NCI-H748 treated with DMSO at 0.1 percent for 48 hours (cell line): Measurements from ENCODE around the gene RGS7.

Experiments
- DNase-seq: peaks from one replicate; lab custom pipeline; 2025; lab: John Stamatoyannopoulos, UW

RGS7 gene

DNA sequence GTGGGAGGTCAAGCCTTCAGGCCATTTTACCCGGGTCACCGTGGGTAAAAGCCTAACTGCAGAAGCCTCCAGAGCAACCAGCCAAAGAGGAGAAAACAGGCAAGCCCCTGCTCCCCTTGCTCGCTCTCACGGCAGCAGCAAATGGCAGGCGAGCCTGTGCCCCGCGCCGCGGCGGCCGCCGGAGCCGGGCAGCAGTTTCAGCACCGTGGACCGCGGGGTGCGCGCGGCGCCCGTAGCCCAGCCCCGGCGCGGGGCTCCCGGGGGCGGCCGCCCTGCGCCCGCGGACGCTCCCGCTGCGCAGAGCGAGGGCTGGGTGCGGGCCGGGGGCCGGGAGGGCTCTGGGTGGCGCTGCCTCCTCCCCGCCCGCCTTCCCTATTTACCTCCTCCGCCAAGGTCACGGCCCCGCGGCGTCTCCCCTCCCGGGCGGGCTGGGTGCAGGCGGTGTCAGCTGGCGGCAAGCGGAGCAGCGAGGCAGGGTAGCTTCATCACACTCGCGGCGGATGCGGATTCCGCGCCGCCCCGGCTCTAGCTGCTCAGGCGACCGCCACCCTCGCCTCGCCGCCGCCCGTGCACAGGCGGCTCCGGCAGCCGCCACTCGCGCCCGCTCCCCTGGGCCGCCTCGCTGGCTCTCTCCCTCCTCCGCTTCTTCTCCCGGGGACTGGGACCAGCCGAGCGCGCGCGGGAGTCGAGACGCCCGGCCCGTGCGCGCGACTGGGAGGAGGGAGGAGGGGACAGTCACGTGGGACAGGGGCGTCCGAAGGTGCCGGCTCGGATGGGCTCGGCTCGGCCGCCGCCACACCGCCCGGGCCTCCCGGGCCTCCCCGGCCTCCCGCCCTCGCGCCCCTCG is at the start of gene RGS7:
TSS of gene RGS7 (minus strand) at position 687 of the 847 bp plus-strand sequence.
- DNase-seq, result peak; percentile 48

DNA sequence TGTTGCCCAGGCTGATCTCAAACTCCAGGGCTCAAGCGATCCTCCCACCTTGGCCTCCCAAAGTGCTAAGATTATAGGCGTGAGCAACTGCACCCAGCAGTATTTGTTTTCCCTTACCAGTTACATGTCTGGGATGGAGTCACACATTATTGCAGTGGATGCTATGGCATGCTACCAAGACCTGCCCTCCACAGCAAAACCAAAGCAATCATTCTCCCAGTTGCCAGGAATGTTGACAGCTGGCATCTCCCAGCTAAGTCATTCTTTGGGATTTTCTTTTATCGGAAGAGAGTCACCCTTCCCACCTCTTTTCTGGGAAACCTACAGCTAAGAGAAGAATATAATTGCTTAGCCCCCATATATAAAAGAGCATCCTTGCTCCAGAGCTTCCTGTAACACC is 49.4 kb upstream of the RGS7 start:
- no peak for DNase-seq

DNA sequence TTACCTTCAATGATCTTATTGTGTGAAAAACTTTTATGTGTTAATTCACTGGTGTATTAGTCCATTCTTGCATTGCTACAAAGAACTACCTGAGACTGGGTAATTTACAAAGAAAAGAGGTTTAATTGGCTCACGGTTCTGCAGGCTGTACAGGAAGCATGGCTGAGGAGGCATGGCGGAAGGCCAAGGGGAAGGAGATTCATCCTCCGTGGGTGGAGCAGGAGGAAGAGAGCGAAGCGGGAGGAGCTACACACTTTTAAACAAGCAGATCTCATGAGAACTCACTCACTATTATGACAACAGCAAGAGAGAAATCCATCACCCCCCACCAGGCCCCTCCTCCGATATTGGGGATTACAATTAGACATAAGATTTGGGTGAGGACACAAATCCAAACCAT is 44.2 kb upstream of the RGS7 start:
- DNase-seq, result no peak

DNA sequence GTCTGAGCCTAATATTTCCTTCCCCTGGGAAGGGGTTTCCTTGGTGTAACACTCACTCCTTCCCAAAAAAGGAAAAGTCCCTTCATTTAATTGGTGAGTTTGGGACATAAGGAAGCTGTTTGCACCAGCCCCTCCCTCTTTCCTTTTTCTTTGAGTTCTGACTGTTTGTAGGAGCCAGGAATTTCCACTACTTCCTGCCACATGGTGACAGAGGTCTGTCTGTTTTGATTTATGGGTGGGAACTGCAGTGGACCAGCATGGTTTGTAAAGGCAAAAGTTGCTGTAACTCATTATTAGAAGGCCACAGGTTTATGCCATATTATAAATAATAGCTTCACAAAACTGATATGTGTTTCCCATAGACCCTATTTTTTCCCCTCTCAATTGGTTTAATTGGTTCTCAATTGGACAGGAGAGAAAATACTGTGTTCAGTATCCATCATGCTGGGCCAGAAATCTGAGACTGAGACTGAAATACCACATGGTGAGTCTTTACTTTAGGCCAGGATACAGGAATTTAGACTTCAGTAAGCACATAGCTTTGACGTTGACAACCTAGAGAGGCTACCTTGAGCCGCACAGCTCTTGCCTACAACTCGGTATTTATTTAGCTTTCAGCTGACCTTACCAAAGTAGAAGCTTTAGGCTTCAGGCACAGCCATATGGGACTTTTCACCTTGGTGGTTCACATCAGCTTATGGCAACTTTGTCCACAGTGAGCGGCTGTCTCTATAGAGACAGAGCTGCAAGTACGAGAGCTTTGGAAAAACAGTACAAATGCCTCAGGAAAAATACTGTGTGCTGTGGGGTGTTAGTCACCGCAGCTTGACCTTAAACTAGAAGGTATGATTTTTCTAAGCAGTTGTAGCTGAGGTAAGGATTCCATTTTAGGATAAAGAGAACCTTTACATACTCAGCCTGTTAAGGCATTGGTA is 40.0 kb upstream of the RGS7 start:
- DNase-seq, result no peak

DNA sequence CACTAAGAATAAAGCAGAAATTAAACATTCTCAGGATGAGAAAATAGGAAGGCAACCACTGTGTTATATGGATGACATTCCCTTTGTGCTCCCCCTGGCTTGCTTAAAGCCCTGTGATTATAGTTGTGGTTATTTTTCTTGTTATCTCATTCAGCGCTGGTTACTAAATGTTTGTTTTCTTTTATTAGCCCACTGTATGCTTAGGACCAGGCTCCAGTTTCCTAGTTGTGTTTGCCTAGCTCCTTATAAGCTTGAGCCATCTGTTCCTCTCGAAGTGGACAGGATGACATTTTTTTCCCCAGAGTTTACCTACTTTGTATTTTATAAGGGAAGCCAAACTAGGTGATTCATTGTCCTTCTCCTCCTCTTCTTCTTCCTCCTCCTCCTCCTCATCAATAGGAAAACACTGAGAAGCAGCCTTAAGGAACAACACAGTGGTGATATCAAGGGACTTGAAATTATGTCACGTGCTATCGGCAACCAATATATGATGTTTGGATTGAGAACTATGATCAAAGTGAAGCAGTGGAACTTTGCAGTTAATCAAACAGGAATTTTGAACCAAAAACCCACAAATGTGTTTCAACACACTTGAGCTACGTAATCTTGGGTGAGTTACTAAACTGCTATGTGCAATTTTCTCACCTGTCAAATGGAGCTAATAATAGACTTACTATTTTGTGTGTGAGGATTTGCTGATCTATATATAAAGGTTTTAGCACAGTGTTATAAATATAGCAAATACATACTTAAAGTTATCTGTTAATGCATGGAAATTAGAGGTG is 35.1 kb upstream of the RGS7 start:
- peak; percentile 86 for DNase-seq

DNA sequence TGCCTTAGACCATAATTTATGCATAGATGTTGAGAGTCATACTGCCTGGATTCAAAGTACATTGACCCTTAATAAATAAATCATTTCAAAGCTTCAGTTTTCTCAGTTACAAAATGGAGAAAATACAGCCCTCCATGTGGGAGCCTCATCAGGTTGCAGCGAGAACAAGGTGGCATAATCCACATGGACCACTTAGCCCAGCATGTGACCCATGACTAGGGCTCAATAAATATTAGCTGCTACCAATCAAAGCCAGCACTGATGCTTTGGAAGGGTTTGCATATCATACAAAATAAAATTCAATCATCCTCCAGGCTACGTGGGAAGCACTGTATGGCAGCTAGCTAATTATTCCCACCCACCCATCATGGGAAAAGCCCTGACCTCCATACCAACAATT is 33.5 kb upstream of the RGS7 start:
- DNase-seq, result no peak

DNA sequence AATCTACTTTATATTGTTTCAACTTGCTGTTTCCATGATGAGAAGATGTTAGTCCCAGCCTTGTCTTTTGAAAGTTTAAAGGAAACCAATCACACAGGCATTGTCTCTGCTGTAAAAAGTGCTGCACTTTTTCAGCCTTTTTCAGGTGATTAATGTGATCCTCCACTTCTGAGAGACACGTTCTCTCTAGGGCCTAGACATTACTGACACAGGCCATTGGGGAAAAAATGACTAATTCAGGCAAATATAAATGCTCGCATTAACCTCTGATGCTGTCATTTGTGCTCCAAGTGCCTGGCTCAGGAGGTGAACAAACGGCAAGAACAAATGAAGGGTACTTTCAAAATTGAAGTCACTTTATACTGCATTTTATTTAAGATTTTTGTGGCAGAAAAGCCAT is 32.4 kb upstream of the RGS7 start:
- no peak for DNase-seq

DNA sequence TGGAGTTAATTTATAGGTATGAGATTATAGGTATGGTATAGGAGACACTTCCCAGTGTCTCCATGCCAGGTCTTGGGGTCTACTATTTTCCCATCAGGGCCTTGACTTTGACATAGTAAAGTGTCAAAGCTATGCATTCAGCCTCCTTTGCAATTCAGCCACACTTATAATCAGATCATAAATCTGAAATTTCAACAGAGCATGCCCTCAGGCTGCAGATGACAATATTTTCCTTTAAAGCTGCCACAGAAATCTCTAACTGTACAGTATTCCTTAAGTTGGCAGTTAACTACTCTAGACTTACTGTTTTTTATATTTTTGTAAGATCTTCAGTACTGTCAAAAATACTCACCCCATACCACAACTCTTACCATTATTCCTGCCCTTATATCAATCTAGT is 30.2 kb upstream of the RGS7 start:
- DNase-seq, result no peak

DNA sequence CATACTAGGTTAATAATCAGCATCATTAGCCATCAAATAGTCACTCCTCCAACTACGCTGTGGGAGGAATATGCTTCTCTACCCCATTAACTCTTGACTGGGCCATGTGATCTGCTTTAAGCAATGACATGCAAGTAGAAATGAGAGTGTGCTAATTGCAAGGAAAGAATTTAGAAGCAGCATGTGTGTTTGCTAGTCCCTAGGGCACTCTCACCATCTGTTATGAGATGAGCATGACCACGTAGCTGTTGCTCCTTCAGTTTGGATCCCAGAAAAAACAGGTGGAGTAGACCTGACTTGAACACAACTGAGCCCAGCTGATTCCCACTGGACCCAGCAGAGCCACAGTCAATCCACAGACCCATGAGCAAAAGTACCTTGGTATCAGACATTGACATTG is 19.7 kb upstream of the RGS7 start:
- no peak for DNase-seq

DNA sequence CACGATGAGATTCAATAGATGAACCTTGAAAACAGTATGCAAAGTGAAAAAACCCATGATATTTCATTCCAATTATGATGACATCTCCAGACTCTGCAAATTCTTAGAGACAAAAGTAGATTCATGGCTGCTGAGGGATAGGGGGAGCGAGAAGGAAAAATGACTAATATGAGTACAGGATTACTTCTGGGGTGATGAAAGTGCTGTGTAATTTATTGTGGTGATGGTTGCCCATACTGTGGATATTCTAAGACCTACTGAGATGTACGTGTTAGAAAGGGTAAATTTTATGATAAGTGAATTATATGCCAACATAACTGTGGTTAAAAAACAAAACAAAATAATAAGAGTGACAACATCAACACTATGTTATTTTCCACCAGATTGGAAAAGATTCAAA is 18.9 kb upstream of the RGS7 start:
- no peak for DNase-seq

DNA sequence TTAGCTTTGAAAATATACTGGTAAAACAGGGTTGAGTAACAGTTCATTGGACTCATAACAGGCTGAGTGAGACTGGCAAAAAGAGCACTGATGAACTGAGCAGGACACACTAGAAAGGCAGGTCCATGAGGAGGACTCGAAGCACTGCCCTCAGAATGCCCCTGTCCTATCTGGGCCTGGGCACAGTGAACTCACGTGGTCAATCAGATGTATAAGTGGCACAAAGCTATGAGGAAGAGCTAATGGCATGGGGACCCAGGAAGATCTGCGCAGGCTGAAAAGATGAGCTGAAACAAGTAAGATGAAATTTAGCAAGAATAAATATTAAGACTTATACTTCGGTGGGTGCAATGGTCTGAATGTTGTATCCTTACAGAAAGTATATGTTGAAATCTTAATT is 9.2 kb upstream of the RGS7 start:
- no peak for DNase-seq

DNA sequence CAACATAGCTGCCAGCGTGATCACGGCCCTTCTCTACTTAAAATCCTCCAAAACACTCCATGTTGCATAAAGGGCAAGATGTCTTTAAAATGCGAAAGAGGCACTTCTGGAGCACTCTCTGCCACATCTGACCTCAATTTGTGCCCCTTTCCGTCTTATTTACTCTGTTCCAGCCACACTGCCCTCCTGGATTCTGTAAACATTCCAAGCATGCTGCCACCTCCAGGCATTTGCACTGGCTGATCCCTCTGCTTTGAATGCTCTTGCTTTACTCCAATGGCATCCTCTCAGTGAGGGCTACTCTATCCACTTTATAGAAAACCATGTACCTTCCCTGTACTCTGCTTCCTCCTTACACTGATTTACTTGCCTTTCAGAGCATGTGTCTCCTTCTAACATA is 5.3 kb upstream of the RGS7 start:
- DNase-seq, result no peak

DNA sequence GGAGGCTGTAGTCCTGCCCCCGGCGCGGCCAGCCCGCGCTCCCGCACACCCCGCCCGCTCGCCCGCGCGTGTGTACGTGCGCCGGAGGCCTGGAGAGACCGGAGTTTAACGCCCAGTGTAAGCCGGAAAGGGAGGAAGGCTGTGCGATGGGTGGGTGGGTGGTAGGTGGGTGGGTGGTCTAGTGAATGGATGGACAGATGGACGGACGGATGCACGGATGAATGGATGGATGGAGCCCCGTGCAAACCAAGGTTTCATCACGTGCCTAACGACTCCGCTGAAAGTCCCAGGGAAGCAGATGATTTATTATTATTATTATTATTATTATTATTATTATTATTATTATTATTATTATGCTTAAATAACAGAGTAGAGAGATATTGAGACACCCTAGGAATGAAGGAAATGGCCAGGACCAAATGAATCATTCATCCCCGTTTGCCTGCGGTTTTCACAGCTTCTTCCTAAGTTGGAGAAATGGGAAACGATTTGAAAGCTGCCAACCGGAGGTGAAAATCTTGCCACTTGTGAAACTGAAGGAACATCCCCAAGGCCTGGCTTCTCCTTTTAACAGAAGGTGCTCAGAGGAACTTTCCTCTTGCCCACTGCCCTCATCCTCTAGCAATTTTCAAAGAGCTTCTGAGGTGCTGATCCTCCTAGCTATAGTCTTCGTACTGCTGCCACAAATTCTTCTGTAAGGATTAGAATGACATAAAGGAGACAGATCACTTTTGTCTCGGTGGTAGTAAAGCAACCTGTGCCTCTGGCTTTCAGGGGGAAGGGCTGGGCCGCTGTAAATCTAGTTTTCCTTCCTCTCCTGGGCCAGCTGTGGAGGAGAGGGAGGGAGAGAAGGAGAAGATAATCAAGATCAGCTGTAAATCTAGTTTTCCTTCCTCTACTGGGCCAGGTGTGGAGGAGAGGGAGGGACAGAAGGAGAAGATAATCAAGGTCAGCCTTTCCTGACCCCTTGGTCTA is 648 bp upstream of the RGS7 start:
- DNase-seq, result no peak

DNA sequence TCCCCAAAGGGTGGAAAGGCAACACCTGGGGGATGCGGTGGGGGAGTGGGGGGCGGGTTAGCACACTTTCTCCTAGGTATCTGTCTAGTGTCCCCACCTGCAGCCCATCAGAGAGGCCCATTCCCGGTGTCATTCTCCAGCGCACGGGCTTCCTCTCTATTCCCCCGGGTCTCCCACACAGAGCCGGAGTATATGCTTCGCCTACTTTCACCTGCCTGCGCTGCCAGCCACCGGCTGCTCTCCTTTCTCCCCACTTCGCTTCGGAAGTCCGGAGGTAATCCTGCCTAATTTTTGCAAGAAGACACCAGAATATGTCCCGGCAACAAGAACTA is 852 bp downstream of the RGS7 start:
- no peak for DNase-seq

DNA sequence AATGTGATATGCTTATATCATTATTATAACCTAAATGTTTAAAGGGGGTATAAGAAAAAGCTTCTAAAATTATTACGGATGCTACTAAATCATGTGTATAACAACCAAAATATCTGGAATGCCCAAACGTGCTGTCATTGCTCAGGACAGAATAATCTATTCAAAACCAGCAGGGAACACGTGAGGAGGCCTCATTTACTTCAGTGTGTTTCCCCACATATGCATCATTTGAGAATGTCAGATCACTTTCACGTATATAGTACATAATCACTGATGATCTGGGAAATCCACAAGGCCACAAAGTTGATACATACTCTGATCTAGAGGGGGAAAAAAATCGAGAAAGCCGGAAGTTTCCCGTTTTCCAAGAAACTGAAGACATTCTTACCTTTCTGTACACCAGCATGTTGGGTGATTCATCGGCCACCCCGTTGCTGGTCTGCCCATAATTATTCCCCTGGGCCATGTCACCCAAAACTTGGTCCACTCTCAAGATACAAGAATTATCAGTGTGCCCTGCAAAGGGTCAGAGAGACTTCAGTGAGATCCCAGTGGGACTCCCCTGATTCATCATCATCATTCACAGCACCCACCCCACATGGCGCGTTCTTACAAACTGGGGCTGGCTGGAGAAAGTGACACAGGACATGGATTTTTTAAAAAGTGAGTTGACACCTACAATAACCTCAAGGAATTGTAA is 1.5 kb downstream of the RGS7 start:
- no peak for DNase-seq

DNA sequence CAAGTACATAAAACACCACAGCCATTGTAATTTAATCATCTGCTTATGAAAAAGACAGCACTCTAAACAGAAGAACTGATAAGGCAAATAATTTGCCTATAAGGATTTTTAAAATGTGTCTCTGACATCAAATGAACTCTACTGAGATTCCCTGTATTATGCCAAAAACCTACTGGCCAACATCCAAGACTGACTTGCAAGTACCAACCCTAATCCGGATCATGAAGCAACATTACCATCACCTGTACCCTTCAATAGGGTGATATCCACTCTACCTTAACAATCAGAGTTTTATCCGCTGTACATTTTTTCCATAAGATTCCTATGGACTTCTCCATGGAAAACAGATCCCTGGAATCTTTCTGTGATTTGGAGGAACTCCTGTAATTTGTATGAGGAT is 4.6 kb downstream of the RGS7 start:
- no peak for DNase-seq

DNA sequence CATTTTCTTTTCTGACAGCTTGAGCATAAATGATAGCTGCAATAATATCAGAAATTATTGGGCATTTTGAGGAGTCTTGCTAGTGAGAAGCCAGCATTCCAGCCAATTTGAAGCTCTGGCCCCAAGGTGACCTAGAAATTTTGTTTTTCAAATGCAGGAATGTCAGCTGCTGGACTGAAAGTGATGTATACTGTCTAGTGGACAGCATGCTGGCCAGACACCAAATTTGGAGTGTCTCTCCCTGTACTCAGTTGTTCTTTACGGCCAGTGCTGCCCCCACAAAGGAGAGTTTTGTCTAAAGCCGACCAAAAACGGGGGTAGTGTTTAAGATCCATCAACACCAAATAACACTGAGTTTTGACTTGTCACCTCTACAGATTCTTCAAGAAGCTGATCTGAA is 5.2 kb downstream of the RGS7 start:
- no peak for DNase-seq

DNA sequence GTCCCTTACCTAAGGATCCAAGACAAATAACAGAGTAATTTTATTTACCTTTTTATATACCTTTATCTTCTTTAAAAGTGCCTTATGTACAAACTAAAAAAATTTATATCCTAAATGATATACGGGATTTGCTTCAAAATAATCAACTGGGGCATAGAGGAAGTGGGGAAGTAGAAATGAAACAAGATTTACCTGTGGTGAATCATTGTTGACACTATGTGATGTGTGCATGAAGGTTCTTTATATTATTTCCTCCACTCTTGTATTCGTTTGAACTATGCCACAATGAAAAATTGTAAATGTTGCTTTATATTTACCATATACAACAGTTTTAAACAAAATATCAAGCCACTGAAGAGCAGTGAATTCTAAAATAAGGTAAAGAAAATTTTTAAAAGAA is 13.0 kb downstream of the RGS7 start:
- DNase-seq, result no peak

DNA sequence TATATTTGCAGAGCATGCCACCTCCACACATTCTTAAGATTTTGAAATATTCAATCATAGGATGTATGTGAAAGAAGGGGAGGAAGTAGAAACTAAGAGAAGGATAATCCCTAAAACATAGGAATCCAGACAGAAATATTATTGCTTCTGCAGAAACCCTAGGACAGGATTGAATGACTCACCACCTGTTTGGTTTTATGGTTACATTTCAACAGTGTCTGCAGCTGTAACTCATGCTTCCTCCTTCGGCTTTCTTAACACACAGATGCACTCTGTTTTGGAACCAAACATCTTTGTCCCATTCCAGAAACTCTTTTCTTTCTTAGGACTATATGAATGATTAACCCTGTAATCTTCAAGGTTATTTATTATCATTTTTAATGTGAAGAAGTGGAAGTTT is 20.7 kb downstream of the RGS7 start:
- no peak for DNase-seq

DNA sequence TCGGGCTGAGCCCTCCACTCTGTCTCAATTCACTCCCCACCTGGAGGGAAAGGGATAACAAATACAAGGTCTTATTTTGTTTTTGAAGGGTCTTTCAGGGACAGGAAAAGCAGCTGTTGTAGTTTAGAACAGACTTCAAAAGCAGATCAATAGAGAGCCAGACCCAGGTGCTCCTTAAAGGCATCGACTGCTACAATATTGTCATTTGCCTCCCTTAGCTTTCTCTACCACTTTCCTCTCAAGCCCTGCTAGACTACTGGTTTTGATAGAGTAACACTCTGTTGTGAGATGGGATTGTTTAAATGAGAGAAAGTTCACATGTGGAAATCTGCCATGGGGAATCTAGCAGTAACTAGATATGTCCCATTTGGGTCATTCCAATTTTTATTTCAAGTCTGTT is 24.0 kb downstream of the RGS7 start:
- peak; percentile 25 for DNase-seq

DNA sequence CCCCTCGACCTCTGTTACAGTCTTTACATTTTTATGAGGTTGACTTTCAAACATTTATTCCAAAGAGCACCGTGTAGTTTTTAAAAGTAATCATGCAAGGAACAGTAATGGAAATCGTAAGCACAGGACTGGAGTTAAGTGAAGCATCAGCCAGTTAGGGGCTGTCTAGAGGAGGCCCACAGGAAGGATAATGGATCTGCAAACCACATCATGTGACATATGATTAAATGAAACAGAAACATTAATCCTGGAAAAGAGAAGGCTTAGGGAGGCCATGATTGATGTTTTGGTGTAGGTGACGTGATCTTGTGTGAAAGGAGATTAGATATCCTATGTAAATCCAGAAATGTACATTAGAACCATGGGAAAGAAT is 25.0 kb downstream of the RGS7 start:
- DNase-seq, result no peak
